T-helper 22 cell (primary cell): ENCODE measurements around the gene VDR.
"Not testable (repeated sequence)": the region's sequence is repeated elsewhere in the genome, so short reads cannot be mapped to it uniquely, and the experiment has no call there.

ENCODE experiments used
- DNase-seq: peaks from one replicate; pipeline ENCODE4 v3.0.0-alpha.2; 2020; ENCODE audit warnings: low read depth

Gene VDR

GRCh38 chr12:47828008-47828975 is 76.5 kb downstream of the VDR start:
- DNase-seq: no peak

- no peak for DNase-seq
Observed at GRCh38 chr12:47825173-47825639, 79.6 kb downstream of the VDR start.

GRCh38 chr12:47824635-47825034 is 80.2 kb downstream of the VDR start:
- no peak for DNase-seq

GRCh38 chr12:47824198-47824597 is 80.6 kb downstream of the VDR start:
- peak; percentile 43 for DNase-seq

GRCh38 chr12:47823422-47824086 is 81.2 kb downstream of the VDR start:
- DNase-seq: no peak

GRCh38 chr12:47822863-47823262 is 81.9 kb downstream of the VDR start:
- DNase-seq: no peak

GRCh38 chr12:47822401-47822800 is 82.4 kb downstream of the VDR start:
- DNase-seq: no peak

GRCh38 chr12:47821346-47821706 is 83.5 kb downstream of the VDR start:
- DNase-seq: no peak

- no peak for DNase-seq
Observed at GRCh38 chr12:47820631-47821345, 84.0 kb downstream of the VDR start.

- DNase-seq: peak; percentile 69
Observed at GRCh38 chr12:47819896-47820630, 84.7 kb downstream of the VDR start, which contains the start of gene HDAC7. Gene HDAC7 (minus strand): TSS chr12:47819903. CDS start chr12:47819785, 118 bp downstream.

- no peak for DNase-seq
Observed at GRCh38 chr12:47819138-47819895, 85.5 kb downstream of the VDR start.

GRCh38 chr12:47818467-47819137 is 86.2 kb downstream of the VDR start:
- no peak for DNase-seq

GRCh38 chr12:47818007-47818376 is 86.8 kb downstream of the VDR start:
- DNase-seq: no peak

- no peak for DNase-seq
Observed at GRCh38 chr12:47817272-47818006, 87.4 kb downstream of the VDR start.

- no peak for DNase-seq
Observed at GRCh38 chr12:47816403-47817271, 88.2 kb downstream of the VDR start.

- not testable (repeated sequence) for DNase-seq
Observed at GRCh38 chr12:47815447-47815846, 89.3 kb downstream of the VDR start.

- DNase-seq: no peak
Observed at GRCh38 chr12:47814539-47815170, 90.1 kb downstream of the VDR start.

GRCh38 chr12:47813511-47814196 is 91.1 kb downstream of the VDR start:
- no peak for DNase-seq
